Adrenal gland (tissue), 5 donors: ENCODE data around the gene APOL2.

ENCODE experiments used
- POLR2A ChIP-seq, 2 donors: fragments of 450-650 bp; IDR thresholded peaks; one replicate each; pipeline ENCODE4 v1.6.1; 2017; ENCODE audit warnings: antibody characterized with exemption in 2 of 2, mild to moderate bottlenecking in 2 of 2, moderate library complexity in 1 of 2
- TF ChIP-seq, protein P1 (sequence below), 6 experiments: fragments of 450-650 bp in 4 of 6; fragments of 200-600 bp in 2 of 6; sonication (generic) in 1 of 6; IDR thresholded peaks; 1 replicate in 5 of 6; 2 replicates in 1 of 6; pipeline versions ENCODE4 v1.5.1 to v1.8.0; 2016 to 2021; ENCODE audit warnings: antibody characterized with exemption in 6 of 6, mild to moderate bottlenecking in 2 of 6, moderate library complexity in 1 of 6
- donor health status: DM: no; HTN: no; CAD: no.

DNA sequence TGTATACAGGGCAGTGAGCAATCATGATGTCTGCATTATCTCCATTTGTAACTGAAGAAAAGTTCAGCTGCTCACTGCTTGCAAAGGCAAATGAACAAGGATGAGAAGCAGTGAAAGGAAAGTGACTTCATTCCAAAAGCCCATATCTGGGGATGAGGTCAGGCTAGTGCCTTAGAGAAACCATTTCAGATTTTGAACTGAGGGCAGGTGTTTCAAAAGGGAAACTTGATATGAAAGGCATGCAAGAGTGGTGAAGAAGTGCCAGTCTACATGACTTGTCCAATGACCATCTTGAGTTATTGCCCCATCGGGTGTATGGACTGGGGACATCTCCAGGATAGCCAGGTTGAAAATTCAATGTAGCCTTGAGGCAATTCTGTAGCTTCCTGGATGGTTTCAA, 30.4 kb downstream of the APOL2 start:
- TF ChIP-seq, protein P1, sequence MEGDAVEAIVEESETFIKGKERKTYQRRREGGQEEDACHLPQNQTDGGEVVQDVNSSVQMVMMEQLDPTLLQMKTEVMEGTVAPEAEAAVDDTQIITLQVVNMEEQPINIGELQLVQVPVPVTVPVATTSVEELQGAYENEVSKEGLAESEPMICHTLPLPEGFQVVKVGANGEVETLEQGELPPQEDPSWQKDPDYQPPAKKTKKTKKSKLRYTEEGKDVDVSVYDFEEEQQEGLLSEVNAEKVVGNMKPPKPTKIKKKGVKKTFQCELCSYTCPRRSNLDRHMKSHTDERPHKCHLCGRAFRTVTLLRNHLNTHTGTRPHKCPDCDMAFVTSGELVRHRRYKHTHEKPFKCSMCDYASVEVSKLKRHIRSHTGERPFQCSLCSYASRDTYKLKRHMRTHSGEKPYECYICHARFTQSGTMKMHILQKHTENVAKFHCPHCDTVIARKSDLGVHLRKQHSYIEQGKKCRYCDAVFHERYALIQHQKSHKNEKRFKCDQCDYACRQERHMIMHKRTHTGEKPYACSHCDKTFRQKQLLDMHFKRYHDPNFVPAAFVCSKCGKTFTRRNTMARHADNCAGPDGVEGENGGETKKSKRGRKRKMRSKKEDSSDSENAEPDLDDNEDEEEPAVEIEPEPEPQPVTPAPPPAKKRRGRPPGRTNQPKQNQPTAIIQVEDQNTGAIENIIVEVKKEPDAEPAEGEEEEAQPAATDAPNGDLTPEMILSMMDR (IDR thresholded peaks at IDR 0.05): no peak
- no peak for TF ChIP-seq POLR2A (IDR thresholded peaks at IDR 0.05)
